Prostate gland (tissue), 2 donors: ENCODE data around the gene SNRK.

ENCODE experiments used
- CTCF ChIP-seq, 4 experiments: fragments of 200-600 bp in 2 of 4; fragments of 450-650 bp in 2 of 4; sonication (generic) in 2 of 4; IDR thresholded peaks; 1 replicate in 3 of 4; 2 replicates in 1 of 4; pipeline ENCODE4 v1.5.1; 2016 to 2019; ENCODE audit warnings: antibody characterized with exemption in 4 of 4, mild to moderate bottlenecking in 2 of 4, moderate library complexity in 2 of 4
- POLR2A ChIP-seq: fragments of 450-650 bp; IDR thresholded peaks from one replicate; pipeline ENCODE4 v1.6.1; 2016; ENCODE audit warnings: antibody characterized with exemption, mild to moderate bottlenecking
- POLR2AphosphoS5 ChIP-seq: sonication (generic); formaldehyde crosslinking; IDR thresholded peaks from one replicate; pipeline ENCODE4 v1.6.1; 2017; ENCODE audit warnings: antibody characterized with exemption

DNA sequence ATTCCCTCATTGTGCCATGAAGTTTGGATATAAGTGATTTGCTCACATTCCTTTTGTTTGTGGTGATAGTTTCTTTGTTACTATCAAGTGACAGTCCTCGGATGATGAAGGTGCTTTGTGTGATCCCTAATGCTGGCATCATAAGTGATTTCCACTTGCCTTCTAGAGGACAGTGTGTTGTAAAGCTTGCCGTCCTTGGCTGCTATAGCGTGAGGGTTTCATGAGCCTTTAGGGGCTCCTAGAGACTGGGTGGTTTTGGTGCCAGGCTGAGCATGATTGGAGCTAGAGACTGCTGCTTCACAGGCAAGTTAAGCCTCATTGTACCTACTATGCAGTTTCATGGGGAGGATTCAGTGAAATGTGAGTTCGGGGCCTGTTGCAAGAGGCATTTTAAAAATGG is 12.4 kb downstream of the SNRK start:
- TF ChIP-seq CTCF (IDR thresholded peaks at IDR 0.05): no peak
- TF ChIP-seq POLR2A: no peak
- TF ChIP-seq POLR2AphosphoS5: no peak
